HG03442 (cell line): ENCODE data around the gene ZNF566.
"Not testable (repeated sequence)": the region's sequence is repeated elsewhere in the genome, so short reads cannot be mapped to it uniquely, and the experiment has no call there.

Experiments used
- ATAC-seq: cut with Tn5 transposase; IDR thresholded peaks from one replicate; pipeline ENCODE4 v1.9.1; 2021; ENCODE audit warnings: mild to moderate bottlenecking, moderate library complexity; ENCODE audit not compliant: unreplicated experiment

ZNF566 gene

GRCh38 chr19:36489118-36489919, at the start of gene ZNF566:
TSS of gene ZNF566 (minus strand) at chr19:36489561. CDS start at chr19:36476557, 13,004 bp downstream.
- peak; percentile 84 for ATAC-seq

- peak; percentile 14 for ATAC-seq
Observed at GRCh38 chr19:36528921-36529518, 39.7 kb upstream of the ZNF566 start.

DNA sequence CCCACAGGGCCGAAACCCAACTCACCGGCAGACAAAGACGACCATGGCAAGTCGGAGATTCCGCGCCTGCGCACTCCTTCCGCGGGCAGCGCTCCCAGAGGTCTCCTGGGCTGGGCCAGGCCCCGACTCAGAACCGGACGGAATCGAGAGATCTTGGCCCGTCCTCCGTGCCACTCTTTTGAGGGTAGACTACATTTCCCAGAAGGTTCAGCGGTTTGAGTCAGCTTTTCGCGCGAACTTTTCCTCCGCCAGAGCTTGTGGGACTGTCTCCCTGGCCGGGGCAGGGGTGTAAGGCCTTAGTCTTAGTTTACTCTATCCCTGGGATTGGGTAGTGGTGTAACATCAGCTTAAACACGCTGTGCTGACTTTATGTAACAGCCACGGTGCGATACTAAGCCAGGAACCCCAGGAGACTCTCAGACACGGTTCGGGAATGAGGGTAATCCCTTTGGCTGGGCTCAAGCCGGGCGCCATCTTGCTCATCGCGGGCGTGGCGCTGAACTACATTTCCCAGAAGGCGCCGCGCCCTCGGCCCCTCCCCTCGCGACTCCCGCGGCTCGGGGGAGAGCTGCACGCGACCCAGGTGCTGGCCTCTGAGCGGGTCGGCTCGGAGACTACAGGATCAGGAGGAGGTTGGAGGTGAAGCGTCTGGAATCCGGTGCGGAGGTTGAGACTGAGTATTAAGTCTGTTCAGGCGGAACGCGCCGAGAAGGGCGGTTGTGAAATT, 39.0 kb upstream of the ZNF566 start, which contains the start of gene ZNF260:
ZNF260 (minus strand) TSS at position 78 of the 727 bp plus-strand sequence. CDS start 13,033 bp downstream, outside the sequence.
- ATAC-seq = peak; percentile 82

DNA sequence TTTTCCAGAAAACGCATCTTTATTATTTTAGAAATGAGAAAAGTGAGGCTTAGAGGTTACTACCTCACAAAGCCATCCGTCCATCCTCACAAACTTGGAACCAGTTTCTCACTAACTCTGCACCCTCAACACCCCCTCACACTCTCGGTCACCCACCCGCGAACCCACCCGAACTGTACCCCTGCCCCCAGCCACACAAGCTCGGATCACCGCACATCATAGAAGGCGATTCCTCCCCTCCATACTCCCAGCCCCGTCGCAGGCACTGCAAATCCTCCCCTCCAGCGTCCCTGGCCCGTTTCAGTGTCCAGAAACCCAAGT, 38.5 kb upstream of the ZNF566 start:
- ATAC-seq = no peak

DNA sequence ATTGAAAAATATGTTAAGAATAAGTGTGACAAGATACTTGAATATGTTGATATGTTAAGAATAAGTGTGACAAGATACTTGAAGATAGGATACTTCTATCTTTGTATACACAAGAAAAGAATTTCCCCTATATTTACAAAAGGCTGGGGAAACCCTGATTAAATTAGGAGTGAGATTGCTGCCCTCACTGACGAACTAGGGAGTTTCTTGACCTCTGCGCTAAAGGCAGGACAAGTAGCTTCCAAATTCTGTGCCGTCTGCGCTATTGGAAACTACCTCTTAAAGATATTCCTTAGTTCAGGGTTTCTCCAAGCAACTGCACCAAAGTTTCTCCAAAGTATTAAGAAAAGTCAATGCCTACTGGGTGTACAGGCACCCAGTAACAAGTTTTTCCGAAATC, 38.0 kb upstream of the ZNF566 start:
- no peak for ATAC-seq

DNA sequence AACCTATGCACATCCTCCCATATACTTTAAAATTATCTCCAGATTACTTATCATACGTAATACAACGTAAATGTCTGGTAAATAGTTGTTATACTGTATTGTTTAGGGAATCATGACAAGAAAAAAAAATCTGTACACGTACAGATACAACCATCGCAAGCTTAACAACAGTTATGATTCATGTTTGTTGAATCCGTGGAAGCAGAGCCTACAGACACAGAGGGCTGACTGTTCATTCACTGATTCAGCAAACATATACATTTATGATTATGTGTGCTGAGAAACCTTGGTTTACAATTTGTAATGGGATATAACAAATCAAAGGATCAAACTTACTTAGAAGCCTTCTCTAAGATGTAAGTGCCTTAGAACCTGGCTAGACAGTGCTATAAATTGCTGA, 37.2 kb upstream of the ZNF566 start:
- ATAC-seq = no peak

DNA sequence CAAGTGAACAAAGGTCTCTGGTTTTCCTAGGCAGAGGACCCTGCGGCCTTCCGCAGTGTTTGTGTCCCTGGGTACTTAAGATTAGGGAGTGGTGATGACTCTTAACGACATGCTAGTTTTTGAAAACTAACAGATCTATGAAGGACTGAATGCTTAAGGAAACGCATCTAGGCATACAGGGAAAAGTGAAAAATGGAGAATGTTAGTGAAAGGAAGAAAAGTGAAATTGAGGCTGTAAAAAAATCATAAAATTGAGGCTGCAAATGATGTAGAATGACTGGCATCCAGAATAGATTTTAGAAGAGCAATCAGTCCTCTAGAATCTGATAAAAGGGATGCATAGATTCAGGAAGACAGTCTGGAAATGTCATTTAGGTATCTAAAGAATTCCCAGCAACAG, 35.3 kb upstream of the ZNF566 start:
- ATAC-seq = no peak

GRCh38 chr19:36514012-36514612, 24.8 kb upstream of the ZNF566 start:
- ATAC-seq = no peak

GRCh38 chr19:36508325-36508724, 19.0 kb upstream of the ZNF566 start:
- no peak for ATAC-seq

GRCh38 chr19:36501973-36502372, 12.6 kb upstream of the ZNF566 start:
- ATAC-seq = no peak

DNA sequence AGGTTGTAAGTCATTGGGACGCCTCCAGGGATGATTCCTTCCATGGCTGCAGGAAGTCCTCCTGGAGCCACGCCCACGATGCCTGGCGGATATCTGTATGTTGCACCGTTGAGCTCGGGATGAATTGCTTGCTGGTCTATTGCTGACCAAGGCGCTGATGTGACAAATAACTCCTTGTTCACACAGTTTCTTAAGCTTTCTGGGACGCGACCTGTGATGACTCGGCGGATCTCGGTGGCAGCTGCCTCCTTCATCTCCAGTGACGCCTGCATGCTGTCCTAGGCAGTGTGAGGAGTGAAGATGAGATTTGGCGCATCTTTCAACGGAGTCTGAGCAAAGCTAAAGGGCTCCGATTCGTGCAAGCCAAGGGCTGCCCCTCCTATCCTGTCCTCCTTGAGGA, 7.6 kb upstream of the ZNF566 start:
- ATAC-seq = no peak

GRCh38 chr19:36492689-36493453, 3.5 kb upstream of the ZNF566 start:
- ATAC-seq = not testable (repeated sequence)

GRCh38 chr19:36490846-36491245, 1.5 kb upstream of the ZNF566 start:
- ATAC-seq = not testable (repeated sequence)

DNA sequence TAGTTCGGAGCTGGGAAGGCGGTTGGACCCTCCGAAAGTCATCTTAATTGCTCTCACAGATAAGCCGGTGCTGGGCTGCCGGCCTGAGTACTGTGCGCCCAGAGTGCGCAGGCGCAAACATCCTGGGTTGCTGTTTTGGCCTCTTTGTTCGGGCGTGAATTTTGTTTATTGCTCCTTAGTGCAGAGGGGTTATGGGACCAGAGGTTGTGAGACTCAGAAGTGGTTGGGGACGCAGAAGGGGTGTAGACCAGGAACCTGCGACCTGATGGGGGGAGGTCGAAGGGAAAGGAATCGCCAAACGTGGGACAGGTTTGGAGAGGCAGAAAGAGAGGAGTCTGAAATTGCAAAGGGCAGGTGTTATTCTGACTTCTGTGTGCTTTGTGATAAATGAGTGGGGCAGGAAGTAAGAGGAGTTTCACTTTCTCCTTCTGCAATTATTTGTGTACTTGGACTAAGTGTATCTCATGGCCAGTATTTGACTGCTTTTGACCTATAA, 607 bp upstream of the ZNF566 start:
- peak; percentile 46 for ATAC-seq

DNA sequence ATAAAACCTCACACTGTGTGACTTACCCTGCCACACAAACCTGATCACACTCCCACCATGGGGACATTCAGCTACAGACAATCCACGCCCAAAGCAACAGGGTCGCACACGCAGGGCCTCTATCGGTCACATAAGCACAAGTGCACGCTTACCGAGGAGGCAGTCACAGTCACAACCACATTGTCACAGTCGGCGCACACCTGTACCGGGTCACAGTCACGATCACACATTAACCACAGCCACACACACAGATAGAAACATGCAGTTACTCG, 579 bp downstream of the ZNF566 start:
- peak; percentile 12 for ATAC-seq

DNA sequence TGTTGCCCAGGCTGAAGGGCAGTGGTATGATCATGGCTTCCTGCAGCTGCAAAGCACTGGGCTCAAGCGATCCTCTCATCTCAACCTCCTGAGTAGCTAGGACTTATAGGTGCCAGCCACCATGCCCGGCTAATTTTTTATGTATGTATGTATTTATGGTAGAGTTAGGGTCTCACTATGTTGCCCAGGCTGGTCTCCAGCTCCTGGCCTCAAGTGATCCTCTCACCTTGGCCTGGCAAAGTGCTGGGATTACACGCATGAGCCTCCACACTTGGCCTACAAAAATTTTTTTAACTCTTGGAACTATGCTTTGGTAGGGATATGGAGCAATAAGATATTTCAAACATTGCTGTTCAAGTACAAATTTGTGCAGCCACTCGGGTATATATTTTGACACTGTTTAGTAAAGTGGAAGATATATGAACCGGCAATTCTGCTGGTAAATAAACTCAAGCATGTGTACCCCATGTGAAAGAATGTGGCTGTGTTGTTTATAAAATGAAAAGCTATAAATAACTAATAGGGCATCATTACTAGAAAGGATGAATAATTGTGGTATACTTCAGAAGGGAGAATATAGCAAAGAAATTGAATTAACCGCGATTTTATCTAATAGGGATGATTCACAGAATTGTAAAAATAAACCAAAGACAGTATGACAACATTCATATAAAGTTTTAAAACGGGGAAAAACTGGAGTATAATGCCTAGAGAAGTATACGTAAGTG, 1.1 kb downstream of the ZNF566 start:
- ATAC-seq = no peak

DNA sequence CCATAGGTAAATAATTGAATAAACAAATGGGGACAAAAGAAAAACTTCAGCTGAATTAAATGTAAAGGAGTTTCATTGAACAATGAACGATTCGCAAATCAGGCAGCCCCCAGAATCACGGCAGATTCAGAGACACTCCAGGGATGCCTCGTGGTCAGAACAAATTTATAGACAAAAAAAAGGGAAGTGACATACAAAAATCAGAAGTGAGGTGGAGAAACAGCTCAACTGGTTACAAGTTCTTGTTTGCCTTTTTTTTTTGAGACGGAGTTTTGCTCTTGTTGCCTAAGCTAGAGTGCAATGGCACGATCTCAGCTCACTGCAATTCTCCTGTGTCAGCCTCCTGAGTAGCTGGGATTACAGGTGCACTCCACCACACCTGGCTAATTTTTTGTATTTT, 5.7 kb downstream of the ZNF566 start:
- no peak for ATAC-seq

DNA sequence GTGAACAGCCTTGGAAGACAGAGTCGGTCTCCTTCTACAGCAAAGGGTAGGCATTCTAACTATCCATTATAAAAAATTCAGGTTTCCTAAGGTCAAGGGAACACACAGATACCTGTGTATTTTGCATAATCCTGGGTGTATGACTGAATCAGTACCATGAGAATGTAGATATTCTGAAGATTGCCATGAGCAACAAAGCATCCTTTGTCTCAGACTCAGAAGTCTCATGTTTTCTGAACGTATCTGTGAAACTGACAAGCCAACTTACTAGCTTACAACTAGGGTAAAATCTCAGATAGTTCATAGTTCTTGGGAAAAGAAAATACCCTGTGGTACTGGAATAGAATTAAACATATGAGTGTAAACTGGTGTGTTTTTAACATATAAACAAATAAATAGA, 6.5 kb downstream of the ZNF566 start:
- ATAC-seq = no peak

- no peak for ATAC-seq
Observed at GRCh38 chr19:36460046-36460445, 29.3 kb downstream of the ZNF566 start.

DNA sequence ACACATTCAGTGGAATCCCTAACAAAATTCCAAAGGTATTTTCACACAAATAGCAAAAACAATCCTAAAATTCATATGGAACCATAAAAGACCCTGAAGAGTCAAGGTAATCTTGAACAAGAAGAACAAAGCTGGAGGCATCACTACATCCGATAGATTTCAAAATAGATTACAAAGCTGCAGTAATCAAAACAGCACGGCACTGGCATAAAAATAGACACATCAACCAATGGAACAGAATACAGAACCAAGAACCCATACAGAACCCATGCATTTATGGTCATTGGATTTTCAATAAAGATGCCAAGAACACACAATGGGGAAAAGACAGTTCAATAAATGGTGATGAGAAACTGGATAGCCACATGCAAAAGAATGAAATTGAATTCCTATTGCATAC, 32.5 kb downstream of the ZNF566 start:
- ATAC-seq = no peak
